GM21825 (cell line): ENCODE measurements around the gene TBC1D10B.
"Not testable (repeated sequence)": the region's sequence is repeated elsewhere in the genome, so short reads cannot be mapped to it uniquely, and the experiment has no call there.

ENCODE experiments used
- ATAC-seq: cut with Tn5 transposase; IDR thresholded peaks from one replicate; pipeline ENCODE4 v1.9.1; 2021; ENCODE audit warnings: mild to moderate bottlenecking, moderate library complexity; ENCODE audit not compliant: unreplicated experiment

The TBC1D10B gene

GRCh38 chr16:30356401-30357084, 13.8 kb downstream of the TBC1D10B start:
- no peak for ATAC-seq

DNA sequence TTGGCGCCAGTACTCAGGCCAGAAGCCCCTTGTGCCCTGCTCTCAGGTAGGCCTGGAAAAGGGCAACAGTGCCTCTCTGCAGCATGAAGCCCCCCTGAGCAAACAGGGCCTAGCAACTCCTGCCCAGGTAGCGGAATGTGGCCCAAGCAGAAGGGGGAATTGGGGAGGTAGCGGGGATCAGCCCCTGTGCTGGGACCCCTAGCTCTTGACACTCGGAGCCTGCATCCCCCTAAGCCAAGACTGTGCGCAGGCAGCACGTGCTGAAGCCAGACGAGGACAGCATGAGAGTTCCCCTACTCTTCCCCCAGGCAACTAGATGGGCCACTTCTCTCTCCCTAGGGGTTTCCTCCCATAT, 14.4 kb downstream of the TBC1D10B start:
- no peak for ATAC-seq

- ATAC-seq = peak; percentile 51
Measured at GRCh38 chr16:30355144-30355953, 14.9 kb downstream of the TBC1D10B start, which contains the start of gene CD2BP2. Gene CD2BP2, minus strand, starts transcription at chr16:30355308. Its CDS starts 627 bp downstream, at chr16:30354681.

GRCh38 chr16:30354423-30355143, 15.7 kb downstream of the TBC1D10B start:
- no peak for ATAC-seq

DNA sequence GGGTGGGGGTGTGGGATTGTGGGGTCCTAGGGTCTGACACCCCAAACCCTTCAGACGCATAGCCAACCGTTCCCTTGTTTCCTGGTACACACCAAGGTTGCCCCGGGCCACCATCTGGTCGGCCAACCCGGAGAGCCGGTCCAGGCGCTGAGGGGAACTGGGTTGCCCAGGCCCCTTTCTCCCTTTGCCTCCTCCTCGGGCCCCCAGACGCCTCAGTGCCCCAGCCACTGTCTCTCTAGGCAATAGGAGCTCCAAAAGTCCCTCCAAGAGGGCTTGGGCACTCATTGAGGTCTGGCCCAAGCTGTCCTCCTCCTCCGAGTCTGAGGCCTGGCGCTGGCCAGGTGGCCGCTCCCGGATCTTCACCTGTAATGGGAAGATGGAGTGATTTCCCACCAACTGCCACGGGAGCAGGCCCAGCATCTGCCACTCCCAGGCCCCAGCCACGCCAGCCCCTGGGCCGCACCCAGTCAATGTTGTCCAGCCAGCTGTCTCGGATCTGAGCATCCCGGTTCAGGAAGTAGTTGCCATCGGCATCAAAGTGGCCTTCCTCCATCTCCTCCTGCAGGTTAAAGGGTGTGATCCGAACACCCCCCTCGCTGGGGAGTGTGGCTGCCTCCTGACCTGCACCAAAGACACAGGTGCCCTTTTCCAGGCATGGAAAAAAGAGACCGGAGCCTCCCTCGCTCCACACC, 16.7 kb downstream of the TBC1D10B start:
- no peak for ATAC-seq

- ATAC-seq = no peak
Measured at GRCh38 chr16:30352488-30353401, 17.5 kb downstream of the TBC1D10B start.

DNA sequence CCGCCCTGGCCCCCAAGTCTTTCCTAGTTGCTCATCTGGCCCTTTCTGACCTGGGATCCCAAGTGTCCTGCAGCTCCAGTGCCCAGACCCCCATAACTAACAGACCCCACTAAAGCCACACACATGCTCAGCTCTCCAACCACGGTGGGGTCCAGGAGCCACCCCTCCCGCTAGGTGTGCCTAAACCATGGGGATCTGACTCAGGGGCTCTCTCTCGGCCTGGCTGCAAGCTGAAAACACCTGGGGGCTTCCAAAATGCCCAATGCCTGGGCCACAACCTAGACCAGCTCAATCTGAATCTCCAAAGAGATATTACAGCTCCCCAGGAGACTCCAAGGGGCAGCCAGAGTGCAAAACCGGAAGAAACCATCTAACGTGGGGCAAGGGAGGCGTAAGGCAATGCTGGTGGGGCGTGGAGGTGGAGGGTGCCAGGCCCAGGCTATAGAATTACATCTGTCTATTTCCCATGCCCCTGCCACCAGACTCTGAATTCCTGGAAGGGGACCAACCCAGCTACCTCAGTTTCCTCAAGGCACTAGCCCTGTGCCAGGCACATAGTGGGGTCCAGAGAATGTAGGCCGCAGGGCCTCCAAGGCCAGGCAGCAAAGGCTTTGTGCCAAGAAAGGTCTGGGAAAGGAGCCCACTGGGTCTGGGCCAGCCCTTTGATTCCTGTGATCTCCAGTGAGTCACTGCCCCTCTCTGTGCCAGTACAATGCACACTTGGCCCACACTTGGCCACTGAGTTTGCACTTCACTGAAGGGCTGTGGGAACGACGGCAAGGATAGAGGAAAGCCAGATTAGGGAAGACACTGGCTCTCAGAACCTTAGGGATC, 18.5 kb downstream of the TBC1D10B start:
- ATAC-seq = no peak

DNA sequence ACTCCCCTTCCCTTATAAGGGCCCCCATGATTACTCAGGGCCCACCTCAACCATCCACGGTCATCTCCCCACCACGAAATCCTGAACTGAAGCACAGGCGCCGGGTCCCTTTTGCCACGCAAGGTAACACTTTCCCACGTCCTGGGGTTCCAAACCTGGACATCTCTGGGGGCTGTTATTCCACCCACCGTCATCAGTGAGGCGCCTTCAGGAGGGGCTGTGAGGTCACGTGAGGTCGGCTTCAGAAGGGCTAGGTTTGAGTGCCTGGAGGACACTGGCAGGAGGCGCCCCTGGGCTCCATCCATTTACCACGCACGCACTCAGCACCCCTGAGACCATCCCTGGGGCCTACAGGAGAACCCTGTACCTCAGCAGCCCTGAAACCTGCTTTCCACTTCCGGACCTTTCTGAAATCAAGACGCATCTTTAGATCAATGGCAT, 19.3 kb downstream of the TBC1D10B start:
- ATAC-seq = no peak

DNA sequence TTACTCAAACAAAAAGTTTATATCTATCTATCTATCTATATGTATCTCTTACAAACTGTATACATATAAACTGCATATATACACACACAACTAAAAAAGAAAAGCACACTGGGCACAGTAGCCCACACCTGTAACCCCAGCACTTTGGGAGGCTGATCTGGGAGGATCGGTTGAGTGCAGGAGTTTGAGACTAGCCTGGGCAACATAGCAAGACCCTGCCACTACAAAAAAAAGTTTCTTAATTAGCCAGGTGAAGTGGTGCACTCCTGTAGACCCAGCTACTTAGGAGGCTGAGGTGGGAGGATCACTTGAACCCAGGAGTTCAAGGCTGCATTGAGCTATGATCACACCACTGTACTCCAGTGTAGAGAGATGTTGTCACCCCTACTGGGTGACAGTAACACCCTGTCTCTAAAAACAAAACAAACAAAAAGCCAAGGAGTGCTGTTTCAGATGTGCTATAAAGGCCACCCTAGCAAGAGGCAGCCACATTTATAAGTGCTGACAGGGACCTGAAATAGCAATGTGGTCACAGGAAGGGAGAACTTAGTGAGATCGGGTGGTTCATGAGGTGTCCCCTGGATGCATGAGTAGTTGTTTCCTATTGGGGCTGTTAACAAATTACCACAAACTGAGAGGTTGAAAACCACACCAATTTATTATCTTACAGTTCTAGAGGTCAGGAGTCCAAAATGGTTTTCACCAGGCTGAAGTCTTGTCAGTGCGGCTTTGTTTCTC, 20.0 kb downstream of the TBC1D10B start:
- no peak for ATAC-seq

DNA sequence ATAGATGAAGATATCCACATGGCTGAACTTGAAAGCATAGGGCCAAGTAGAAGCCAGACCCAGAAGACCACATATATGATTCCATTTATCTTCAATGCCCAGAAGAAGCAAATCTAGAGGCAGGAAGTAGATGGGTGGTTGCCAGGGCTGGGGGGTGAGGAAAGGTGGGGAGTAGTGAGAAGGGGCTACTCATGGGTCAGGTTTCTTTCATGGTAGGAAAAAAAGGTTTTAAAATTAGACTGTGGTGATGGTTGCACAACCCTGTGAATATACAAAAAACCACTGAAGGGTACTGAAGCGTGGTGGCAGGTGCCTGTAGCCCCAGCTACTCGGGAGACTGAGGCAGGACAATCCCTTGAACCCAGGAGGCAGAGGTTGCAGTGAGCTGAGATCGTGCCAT, 20.6 kb downstream of the TBC1D10B start:
- no peak for ATAC-seq

GRCh38 chr16:30348929-30349328, 21.4 kb downstream of the TBC1D10B start:
- no peak for ATAC-seq

GRCh38 chr16:30348113-30348512, 22.2 kb downstream of the TBC1D10B start:
- no peak for ATAC-seq

GRCh38 chr16:30346286-30346685, 24.0 kb downstream of the TBC1D10B start:
- no peak for ATAC-seq

DNA sequence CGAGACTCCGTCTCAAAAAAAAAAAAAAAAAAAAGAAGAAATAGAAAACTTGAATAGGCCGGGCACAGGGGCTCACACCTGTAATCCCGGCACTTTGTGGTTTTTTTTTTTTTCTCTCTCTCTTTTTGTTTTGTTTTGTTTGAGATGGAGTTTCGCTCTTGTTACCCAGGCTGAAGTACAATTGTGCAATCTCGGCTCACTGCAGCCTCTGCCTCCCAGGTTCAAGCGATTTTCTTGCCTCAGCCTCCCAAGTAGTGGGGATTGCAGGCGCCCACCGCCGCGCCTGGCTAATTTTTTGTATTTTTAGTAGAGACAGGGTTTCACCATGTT, 26.8 kb downstream of the TBC1D10B start:
- not testable (repeated sequence) for ATAC-seq

- ATAC-seq = no peak
Measured at GRCh38 chr16:30342751-30343490, 27.4 kb downstream of the TBC1D10B start.

- not testable (repeated sequence) for ATAC-seq
Measured at GRCh38 chr16:30341971-30342370, 28.3 kb downstream of the TBC1D10B start.

DNA sequence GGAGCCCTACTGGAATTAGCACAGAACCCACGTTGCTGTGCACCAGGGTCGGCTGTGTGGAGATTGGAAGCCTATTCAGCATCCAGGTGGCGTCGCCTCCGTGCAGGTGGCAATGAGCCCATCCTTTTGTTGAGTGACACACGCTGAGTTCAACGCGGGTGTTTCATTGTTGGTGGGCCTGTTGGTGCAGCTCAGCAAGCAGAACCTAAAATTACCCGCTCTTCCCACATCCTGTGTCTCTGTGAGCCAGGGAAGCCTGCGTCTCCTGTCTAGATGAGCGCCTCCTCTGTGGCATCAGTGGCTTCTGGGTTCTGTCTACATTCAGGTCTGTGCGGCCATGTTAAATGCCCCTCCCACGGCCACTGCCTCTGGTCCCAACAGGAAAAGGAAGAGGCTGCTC, 29.7 kb downstream of the TBC1D10B start:
- ATAC-seq = no peak

GRCh38 chr16:30338715-30339114, 31.6 kb downstream of the TBC1D10B start:
- not testable (repeated sequence) for ATAC-seq
